Measurements from ENCODE around the gene PUS7. TPM values are rescaled to one million over a fixed set of nuclear protein-coding genes. Genes with fewer than 3 reads are reported as not detected.

PUS7 gene
- total and polyA plus RNA-seq, 2 of the 8 experiments (the other 6 are each of a cell fraction or from before 2014, with no cell fraction given), result 18.9 to 65.2 TPM

GRCh38 chr7:105408791-105409410 is 113.2 kb downstream of the PUS7 start:
- no peak overlapping the region for H2AK5ac ChIP-seq (ENCODE audit: low read depth, low read length)
- no peak overlapping the region for H3K23ac ChIP-seq (ENCODE audit: insufficient read length)
- H3K56ac ChIP-seq (replicated peaks; ENCODE audit: insufficient read length, low read depth, low read length), result no peak overlapping the region
- no peaks in the 10 kb centered on the region for H3K4me1 ChIP-seq (replicated peaks in 1 of 4; ENCODE audit: control insufficient read depth in 3 of 4, insufficient read depth in 4 of 4, low read length in 3 of 4)
- DNase-seq (ENCODE audit: low read depth in 1 of 2, low spot score in 2 of 2) (no peak), FAIRE-seq (no peak)
- no peaks in the 10 kb centered on the region for H4K20me1 ChIP-seq (replicated peaks in 1 of 2; ENCODE audit: control insufficient read depth in 1 of 2, insufficient read depth in 2 of 2, low read length in 2 of 2)
- no peak overlapping the region for H2BK12ac ChIP-seq (ENCODE audit: low read depth, low read length)
- H2BK5ac ChIP-seq (ENCODE audit: low read depth, low read length), result no peak overlapping the region
- no peak overlapping the region for H4K8ac ChIP-seq (ENCODE audit: extremely low read depth, insufficient read depth, low read length)
- H3K23me2 ChIP-seq (ENCODE audit: low read depth, low read length), result no peaks in the 10 kb centered on the region
- 89% methylated on average over 5 of the region's 5 CpGs; no CpG with 5 or more reads in 1 of the 2 experiments for WGBS, 2 experiments (ENCODE audit: extremely low coverage in 1 of 2, insufficient coverage in 1 of 2, insufficient read length in 1 of 2, insufficient replicate concordance in 2 of 2, low coverage in 1 of 2, low lambda C conversion rate in 2 of 2, missing lambda C conversion rate in 1 of 2)
- peaks cover 0 to 6% of the 10 kb centered on the region in 2 experiments; a peak in 1 of 4 replicates for H3K9me3 ChIP-seq (ENCODE audit: insufficient read depth in 2 of 2, low read depth in 1 of 2, low read length in 1 of 2)
- H2AFZ ChIP-seq (ENCODE audit: low read length), result no peak overlapping the region
- H3K14ac ChIP-seq (ENCODE audit: insufficient read length), result no peak overlapping the region
- no peak overlapping the region for H3K4ac ChIP-seq (replicated peaks; ENCODE audit: insufficient read length, low read depth, low read length)
- H3K27me3 ChIP-seq (replicated peaks in 1 of 4; ENCODE audit: control insufficient read depth in 3 of 4, extremely low read depth in 1 of 4, insufficient read depth in 3 of 4, low read length in 3 of 4), result no peaks in the 10 kb centered on the region
- no peak overlapping the region for H3K4me3 ChIP-seq (ENCODE audit: extremely low read depth in 1 of 4, insufficient read depth in 2 of 4, low read depth in 3 of 4, low read length in 4 of 4)
- H3K79me1 ChIP-seq (ENCODE audit: low read depth, low read length), result no peaks in the 10 kb centered on the region
- no peak overlapping the region for H3K9ac ChIP-seq (replicated peaks in 1 of 4; ENCODE audit: extremely low read depth in 1 of 4, low read depth in 3 of 4, low read length in 3 of 4)
- H2BK120ac ChIP-seq (replicated peaks; ENCODE audit: low read depth, low read length), result no peak overlapping the region
- no peak overlapping the region for H3K4me2 ChIP-seq (ENCODE audit: insufficient read depth in 1 of 2, low read depth in 2 of 2, low read length in 2 of 2)
- CTCF ChIA-PET (ENCODE audit: partially characterized antibody), result interaction anchor here (0.8 to 1.2 kb wide), 2 partner anchors 9 to 40 kb away, joined by 3 to 6 read pairs; no protein-coding TSS in a partner anchor
- no peak overlapping the region for H4K5ac ChIP-seq (ENCODE audit: insufficient read length, low read depth, low read length)
- no peak overlapping the region for H2BK20ac ChIP-seq (ENCODE audit: low read length)
- H3K36me3 ChIP-seq (ENCODE audit: control insufficient read depth in 2 of 4, insufficient read depth in 4 of 4, low read length in 3 of 4), result no peaks in the 10 kb centered on the region
- H3K27ac ChIP-seq (ENCODE audit: low read depth, low read length), result no peak overlapping the region
- H3K18ac ChIP-seq (ENCODE audit: extremely low read depth, low read length), result no peak overlapping the region
- H2BK15ac ChIP-seq (ENCODE audit: low read length), result no peak overlapping the region
- H4K91ac ChIP-seq (replicated peaks; ENCODE audit: insufficient read length, low read length), result no peak overlapping the region
- POLR2A ChIA-PET (ENCODE audit: partially characterized antibody), result no interaction called here
- no peaks in the 10 kb centered on the region for H3K79me2 ChIP-seq (ENCODE audit: control insufficient read depth in 1 of 2, insufficient read depth in 2 of 2, low read length in 2 of 2)
- TF ChIP-seq RXRA (IDR thresholded peaks at IDR 0.05; ENCODE audit: insufficient read depth, low read depth, low read length) (no peak), EGR1 (IDR thresholded peaks at IDR 0.05; ENCODE audit: borderline replicate concordance, low read depth, low read length) (no peak), SRF (IDR thresholded peaks at IDR 0.05; ENCODE audit: low read depth, low read length) (no peak), SP4 (IDR thresholded peaks at IDR 0.05; ENCODE audit: low read length) (no peak), GTF2F1 (IDR thresholded peaks at IDR 0.05; ENCODE audit: borderline replicate concordance, low read depth, low read length) (no peak), HDAC2 (IDR thresholded peaks at IDR 0.05; ENCODE audit: borderline replicate concordance in 1 of 2, low read depth in 2 of 2, low read length in 2 of 2) (no peak), BRCA1 (IDR thresholded peaks at IDR 0.05; ENCODE audit: low read depth, low read length) (no peak), BACH1 (IDR thresholded peaks at IDR 0.05; ENCODE audit: low read length) (no peak), RBBP5 (IDR thresholded peaks at IDR 0.05; ENCODE audit: borderline replicate concordance, low read depth, low read length) (no peak), SIRT6 (IDR thresholded peaks at IDR 0.05; ENCODE audit: low read length) (no peak), KDM1A (IDR thresholded peaks at IDR 0.05; ENCODE audit: borderline replicate concordance, low read length) (no peak), FOSL1 (IDR thresholded peaks at IDR 0.05; ENCODE audit: insufficient read depth, low read depth, low read length) (no peak), GABPA (IDR thresholded peaks at IDR 0.05; ENCODE audit: borderline replicate concordance, insufficient read depth, low read length) (no peak)
